CD4-positive, alpha-beta T cell treated with Interleukin-6 for 4 hours (primary cell): ENCODE measurements around the gene SCRN1.

Experiments
- DNase-seq: peaks from one replicate; pipeline ENCODE4 v3.0.0-alpha.2; 2020; ENCODE audit warnings: mixed read lengths

Gene SCRN1

GRCh38 chr7:29886827-29887226, 102.8 kb downstream of the SCRN1 start:
- DNase-seq: no peak

DNA sequence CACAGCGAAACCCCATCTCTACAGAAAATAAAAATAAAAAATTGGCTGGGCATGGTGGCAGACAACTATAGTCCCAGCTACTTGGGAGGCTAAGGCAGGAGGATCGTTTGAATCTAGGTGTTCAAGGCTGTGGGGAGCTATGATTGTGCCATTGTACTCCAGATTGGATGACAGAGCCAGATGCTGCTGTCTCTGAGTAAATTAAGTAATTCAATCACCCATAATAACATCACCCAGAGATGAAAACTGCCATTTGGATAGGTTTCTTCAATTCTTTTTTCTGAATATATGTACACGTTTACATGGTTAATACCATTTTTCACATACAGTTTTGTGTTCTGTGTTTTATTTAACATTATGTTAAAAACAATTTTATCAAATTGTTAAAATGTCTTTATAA, 104.0 kb downstream of the SCRN1 start:
- DNase-seq: no peak

DNA sequence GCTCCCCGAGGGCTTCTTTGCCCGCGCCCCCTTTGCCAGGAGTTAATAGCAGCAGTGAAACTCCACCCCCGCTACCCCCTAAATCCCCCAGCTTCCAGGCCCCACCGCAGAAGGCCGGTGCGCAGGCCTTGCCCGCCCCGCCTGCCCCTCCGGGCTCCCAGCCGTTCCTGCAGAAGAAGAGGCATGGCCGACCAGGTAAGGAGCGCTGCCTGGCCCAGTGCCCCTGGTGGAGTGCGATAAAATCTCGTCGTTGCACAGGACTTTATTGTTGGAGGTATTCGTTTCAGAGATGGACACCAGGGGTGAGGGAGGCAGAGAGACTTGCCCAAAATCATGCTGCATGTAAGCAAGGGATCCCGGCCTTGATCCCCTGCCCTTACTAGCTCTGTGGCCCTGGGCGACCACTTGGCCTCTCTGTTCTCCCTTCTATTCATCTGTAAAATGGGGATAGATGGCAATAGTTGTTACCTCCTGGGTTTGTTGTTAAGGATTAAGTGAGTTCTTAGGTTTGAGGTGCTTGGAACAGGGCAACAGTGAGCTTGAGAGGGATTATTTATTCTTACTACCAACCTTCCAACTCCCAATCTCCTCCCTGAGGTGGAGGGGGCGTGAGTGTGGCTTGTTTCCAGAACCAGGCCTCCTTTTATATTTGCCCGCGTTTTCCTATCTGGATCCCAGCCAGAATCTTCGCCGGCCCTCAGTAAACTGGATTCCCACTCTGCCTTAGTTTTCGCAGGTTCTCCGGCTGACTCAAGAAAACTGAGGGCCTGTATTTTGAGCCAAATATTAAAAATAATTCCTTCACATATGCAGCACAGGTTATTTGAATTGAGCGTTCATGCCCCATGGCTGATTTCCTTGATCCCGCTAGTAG, 105.0 kb downstream of the SCRN1 start:
- peak; percentile 13 for DNase-seq

- peak; percentile 36 for DNase-seq
Observed at GRCh38 chr7:29883462-29884398, 105.9 kb downstream of the SCRN1 start.

GRCh38 chr7:29882481-29882880, 107.1 kb downstream of the SCRN1 start:
- no peak for DNase-seq

- DNase-seq: no peak
Observed at GRCh38 chr7:29881724-29882123, 107.9 kb downstream of the SCRN1 start.

- DNase-seq: no peak
Observed at GRCh38 chr7:29879609-29880008, 110.0 kb downstream of the SCRN1 start.

DNA sequence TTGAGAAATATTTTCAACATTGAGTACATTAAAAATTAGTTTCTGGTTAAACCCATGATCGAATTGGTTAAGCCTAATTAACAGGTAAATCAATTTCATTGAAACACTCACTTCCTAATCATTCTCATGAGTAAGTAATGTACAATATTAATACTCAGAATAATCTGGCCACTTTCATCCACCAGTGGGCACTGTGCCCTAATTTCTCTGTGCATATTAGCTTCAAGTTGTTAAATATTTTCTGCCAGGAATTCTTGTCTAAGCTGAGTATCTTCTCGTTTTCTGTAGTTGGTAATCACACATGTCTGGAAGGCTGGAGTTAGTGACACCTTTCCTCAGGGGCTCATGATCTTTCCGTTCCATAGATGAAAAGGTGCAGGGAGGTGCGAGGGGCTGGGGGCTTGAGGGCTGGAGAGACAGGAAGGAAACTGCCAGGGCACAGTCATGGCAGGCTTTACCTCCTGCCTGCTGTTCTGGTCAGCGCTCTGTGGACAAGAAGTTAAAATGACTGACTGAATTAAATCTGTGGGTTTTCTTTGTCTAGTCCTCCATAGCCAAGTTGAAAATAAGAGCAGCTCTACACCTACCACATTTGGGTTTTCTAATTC, 111.4 kb downstream of the SCRN1 start:
- DNase-seq: peak; percentile 30

- DNase-seq: no peak
Observed at GRCh38 chr7:29877196-29877595, 112.4 kb downstream of the SCRN1 start.

DNA sequence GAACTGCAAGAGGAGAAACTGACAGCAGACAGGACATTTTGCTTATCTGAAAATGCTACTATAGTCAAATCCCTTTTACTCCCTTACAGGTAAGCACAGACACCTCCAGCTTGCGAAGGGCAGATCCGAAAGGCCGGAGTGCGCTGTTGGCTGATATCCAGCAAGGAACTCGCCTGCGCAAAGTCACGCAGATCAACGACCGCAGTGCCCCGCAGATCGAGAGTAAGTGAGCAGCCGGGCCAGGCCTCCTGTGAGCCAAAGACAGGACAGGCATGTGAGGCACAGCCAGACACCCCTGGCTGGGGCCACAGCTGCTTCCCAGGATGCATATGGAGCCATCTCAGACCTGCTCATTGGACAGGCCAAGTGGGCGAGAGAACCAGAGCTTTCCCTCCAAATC, 113.9 kb downstream of the SCRN1 start:
- no peak for DNase-seq

DNA sequence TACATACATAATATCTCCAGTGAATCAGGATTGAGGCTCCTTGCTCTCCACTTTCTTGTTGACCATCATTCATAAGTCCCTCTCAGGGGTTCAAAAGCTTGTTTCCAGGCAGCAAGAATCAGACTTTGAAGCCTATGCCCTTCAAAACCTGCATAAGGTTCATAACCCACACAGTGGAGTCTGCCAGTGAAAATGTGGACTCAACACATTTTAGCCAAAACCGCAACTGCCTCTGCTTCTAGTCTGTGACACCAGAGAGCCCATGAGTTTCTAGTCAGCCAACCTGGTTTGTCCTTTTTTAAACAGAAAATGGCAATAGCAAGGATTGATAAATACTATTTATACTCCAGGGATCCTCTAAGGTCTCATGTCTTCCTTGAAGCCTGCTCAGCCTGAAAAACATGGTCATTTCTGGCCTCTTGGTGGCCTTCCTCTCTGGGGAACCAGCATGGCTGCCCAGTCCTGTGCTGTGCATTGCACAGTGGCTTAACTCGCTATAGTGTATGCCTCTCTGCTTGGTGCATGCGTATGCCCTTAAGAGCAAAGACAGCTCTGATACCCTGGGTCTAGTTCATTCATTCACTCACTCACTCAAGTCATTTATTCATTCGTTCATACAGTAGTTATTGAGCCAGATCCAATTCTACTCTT, 115.8 kb downstream of the SCRN1 start:
- no peak for DNase-seq

GRCh38 chr7:29871787-29872398, 117.7 kb downstream of the SCRN1 start:
- DNase-seq: no peak
